Progenitor cell of endocrine pancreas (in vitro differentiated cells): ENCODE results near the gene MEOX1. TPM values are rescaled to one million over a fixed set of nuclear protein-coding genes. Genes with fewer than 3 reads are reported as not detected.
A peak's percentile ranks its signal among the peaks of the same experiment; 100 is the strongest.

Experiments used
- DNase-seq: peaks from one replicate; pipeline ENCODE4 v3.0.0; 2021; ENCODE audit warnings: low spot score; ENCODE audit not compliant: unreplicated experiment
- H3K27ac Mint-ChIP-seq: 2 replicates; pipeline ENCODE4 v1.8.0; 2021; ENCODE audit warnings: mild to moderate bottlenecking, moderate library complexity, mixed read lengths
- H3K27me3 Mint-ChIP-seq: 2 replicates; pipeline ENCODE4 v1.8.0; 2021; ENCODE audit warnings: mixed read lengths
- H3K36me3 Mint-ChIP-seq: 2 replicates; pipeline ENCODE4 v1.8.0; 2022; ENCODE audit warnings: mixed read lengths; ENCODE audit not compliant: insufficient read depth
- H3K4me1 Mint-ChIP-seq: 2 replicates; pipeline ENCODE4 v1.8.0; 2021; ENCODE audit warnings: low read depth, mixed read lengths
- H3K4me3 Mint-ChIP-seq: 2 replicates; pipeline ENCODE4 v1.8.0; 2021; ENCODE audit warnings: low read depth, mild to moderate bottlenecking, moderate library complexity, mixed read lengths
- H3K9me3 Mint-ChIP-seq: 2 replicates; pipeline ENCODE4 v1.8.0; 2021; ENCODE audit warnings: low read depth, mixed read lengths
- total RNA-seq: library from RNA; stranded (reverse); gene quantifications from 2 replicates; pipeline ENCODE4 v1.2.1, GENCODE V29; 2021
- TF ChIP-seq, protein P1 (sequence below): fragments of 200-600 bp; sonication (generic); IDR thresholded peaks from one replicate; pipeline ENCODE4 v1.5.0; 2021; ENCODE audit warnings: antibody characterized with exemption, mild to moderate bottlenecking; ENCODE audit not compliant: unreplicated experiment

Gene MEOX1
- total RNA-seq, 1 donor from 2014 or later, result 1.2 TPM

DNA sequence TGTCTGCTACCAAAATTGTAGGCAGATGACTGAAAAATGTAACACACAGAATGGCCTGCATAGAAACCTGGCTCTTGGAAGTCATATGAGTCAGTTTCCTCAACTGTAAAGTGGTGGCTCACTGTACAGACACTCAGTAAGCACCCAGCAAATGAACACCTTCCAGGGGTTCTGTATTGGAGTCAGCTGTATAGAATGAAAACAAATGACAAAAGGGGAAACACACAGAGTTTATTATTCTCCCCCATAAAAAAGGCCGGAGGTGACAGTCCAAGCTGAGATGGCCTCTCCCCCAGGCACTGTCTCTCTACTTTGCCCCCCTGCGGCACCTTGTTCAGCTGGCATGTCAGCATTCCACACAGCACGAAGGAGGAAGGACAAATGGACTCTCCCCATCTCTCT is 6.2 kb upstream of the MEOX1 start:
- TF ChIP-seq, protein P1, sequence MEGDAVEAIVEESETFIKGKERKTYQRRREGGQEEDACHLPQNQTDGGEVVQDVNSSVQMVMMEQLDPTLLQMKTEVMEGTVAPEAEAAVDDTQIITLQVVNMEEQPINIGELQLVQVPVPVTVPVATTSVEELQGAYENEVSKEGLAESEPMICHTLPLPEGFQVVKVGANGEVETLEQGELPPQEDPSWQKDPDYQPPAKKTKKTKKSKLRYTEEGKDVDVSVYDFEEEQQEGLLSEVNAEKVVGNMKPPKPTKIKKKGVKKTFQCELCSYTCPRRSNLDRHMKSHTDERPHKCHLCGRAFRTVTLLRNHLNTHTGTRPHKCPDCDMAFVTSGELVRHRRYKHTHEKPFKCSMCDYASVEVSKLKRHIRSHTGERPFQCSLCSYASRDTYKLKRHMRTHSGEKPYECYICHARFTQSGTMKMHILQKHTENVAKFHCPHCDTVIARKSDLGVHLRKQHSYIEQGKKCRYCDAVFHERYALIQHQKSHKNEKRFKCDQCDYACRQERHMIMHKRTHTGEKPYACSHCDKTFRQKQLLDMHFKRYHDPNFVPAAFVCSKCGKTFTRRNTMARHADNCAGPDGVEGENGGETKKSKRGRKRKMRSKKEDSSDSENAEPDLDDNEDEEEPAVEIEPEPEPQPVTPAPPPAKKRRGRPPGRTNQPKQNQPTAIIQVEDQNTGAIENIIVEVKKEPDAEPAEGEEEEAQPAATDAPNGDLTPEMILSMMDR, result no peak
- no peak for DNase-seq
- no peak overlapping the region for H3K4me3 Mint-ChIP-seq
- peaks cover 38% of the 10 kb centered on the region for H3K4me1 Mint-ChIP-seq
- H3K9me3 Mint-ChIP-seq, result no peaks in the 10 kb centered on the region
- H3K27me3 Mint-ChIP-seq, result no peaks in the 10 kb centered on the region
- H3K27ac Mint-ChIP-seq, result peak overlapping the region; percentile 69
- H3K36me3 Mint-ChIP-seq, result no peaks in the 10 kb centered on the region

DNA sequence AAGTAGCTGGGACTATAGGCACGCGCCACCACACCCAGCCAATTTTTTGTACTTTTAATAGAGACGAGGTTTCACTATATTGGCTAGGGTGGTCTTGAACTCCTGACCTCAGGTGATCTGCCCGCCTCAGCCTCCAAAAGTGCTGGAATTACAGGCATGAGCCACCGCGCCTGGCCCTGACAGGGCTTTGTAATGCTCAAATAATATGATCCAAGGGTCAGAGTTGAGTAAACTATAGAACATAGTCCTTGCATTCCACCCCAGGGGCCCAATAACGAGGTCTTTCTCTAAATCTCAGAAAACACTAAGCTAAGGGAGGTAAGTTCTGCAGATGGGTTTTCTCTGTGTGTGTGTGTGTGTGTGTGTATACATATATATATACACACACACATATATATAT is 5.8 kb upstream of the MEOX1 start:
- H3K4me3 Mint-ChIP-seq, result no peak overlapping the region
- no peaks in the 10 kb centered on the region for H3K9me3 Mint-ChIP-seq
- H3K4me1 Mint-ChIP-seq, result peaks cover 40% of the 10 kb centered on the region
- TF ChIP-seq, protein P1, result no peak
- DNase-seq, result no peak
- no peaks in the 10 kb centered on the region for H3K27me3 Mint-ChIP-seq
- H3K27ac Mint-ChIP-seq, result no peak overlapping the region
- no peaks in the 10 kb centered on the region for H3K36me3 Mint-ChIP-seq

DNA sequence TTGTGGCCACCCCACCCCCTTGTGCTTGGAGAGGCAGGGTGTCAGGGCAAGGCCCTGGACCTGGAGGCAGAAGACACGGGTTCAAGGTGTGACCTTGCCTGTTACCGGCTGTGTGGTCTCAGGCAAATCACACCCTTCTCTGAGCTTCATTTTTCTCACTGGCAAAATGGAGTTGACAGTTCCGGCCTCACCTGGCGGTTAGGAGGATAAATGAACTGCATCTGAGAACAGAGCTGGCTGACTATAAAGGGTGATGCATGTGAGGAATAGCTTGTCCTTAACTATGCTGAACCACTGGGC is 4.2 kb upstream of the MEOX1 start:
- Mint-ChIP-seq H3K36me3 (no peaks in the 10 kb centered on the region), H3K4me3 (no peak overlapping the region), H3K27ac (peak overlapping the region; percentile 97), H3K9me3 (no peaks in the 10 kb centered on the region), H3K27me3 (no peaks in the 10 kb centered on the region), H3K4me1 (peaks cover 38% of the 10 kb centered on the region)
- DNase-seq, result no peak
- TF ChIP-seq, protein P1, result no peak

DNA sequence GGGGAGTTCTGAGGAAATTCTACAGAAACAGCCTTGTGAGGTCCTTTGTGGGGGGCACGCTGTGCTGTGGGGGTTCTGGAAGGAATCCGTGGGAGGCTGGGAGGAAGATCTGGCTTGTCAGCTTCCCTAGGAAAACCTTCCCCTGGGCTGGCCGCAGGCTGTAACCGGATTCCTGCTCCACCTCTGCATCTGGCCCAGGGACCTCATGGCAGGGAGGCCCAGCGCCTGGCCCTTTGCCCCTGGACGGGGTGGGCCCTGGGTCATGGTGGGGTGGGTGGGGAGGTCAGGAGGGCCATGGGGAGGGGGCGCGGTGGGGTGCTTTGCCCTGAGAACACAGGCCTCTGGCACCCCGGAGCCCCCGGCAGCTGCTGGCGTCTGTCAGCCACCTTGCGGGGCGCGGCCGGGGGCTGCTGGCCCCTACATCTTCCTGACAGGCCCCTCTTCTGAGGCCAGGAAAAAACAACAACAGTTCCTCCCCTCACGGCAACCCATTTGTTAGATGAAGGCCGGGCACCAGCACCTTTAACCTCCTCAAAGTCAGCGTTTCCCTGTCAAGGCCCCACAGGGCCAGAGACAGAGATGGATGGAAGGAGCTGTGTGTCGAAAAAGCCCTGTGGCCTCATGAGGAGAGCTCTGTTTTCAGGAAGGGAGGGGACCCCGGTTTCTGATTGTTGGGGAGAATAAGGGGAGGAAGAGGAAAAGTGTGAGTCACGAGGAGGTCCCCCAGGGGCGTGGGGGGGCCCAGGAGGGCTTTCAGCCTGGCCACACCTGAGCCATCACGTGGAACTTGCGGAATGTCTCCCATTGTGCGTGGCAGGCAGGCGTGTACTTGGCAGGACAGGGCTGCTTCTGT is 3.6 kb upstream of the MEOX1 start:
- no peak overlapping the region for H3K4me3 Mint-ChIP-seq
- H3K27me3 Mint-ChIP-seq, result no peaks in the 10 kb centered on the region
- no peaks in the 10 kb centered on the region for H3K36me3 Mint-ChIP-seq
- H3K9me3 Mint-ChIP-seq, result no peaks in the 10 kb centered on the region
- no peak for DNase-seq
- H3K4me1 Mint-ChIP-seq, result peaks cover 34% of the 10 kb centered on the region
- peak overlapping the region; percentile 97 for H3K27ac Mint-ChIP-seq
- TF ChIP-seq, protein P1, result no peak

DNA sequence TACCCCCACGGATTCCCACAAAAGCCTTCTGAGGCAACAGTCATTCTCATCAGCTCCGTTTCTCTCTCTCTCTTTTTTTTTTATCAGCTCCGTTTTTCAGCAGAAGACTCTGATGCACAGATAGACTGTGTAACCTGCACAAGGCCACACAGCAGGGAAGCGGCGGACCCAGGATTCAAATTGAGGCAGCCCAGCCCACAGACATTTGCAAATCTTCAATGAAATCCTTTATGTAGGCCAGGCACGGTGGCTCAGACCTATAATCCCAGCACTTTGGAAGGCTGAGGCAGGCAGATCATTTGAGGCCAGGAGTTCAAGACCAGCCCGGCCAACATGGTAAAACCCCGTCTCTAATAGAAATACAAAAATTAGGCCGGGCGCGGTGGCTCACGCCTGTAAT is 2.4 kb upstream of the MEOX1 start:
- H3K36me3 Mint-ChIP-seq, result no peaks in the 10 kb centered on the region
- TF ChIP-seq, protein P1, result no peak
- DNase-seq, result no peak
- peak overlapping the region; percentile 37 for H3K27ac Mint-ChIP-seq
- H3K9me3 Mint-ChIP-seq, result no peaks in the 10 kb centered on the region
- peaks cover 24% of the 10 kb centered on the region for H3K4me1 Mint-ChIP-seq
- H3K4me3 Mint-ChIP-seq, result no peak overlapping the region
- H3K27me3 Mint-ChIP-seq, result peaks cover 5% of the 10 kb centered on the region
